NCI-H2107 (cell line): ENCODE measurements around the gene TYK2.
"Not testable (repeated sequence)": the region's sequence is repeated elsewhere in the genome, so short reads cannot be mapped to it uniquely, and the experiment has no call there.

Source experiments
- DNase-seq: peaks from one replicate; lab custom pipeline; 2025; lab: John Stamatoyannopoulos, UW

Gene TYK2

GRCh38 chr19:10372690-10373089 lies 7.7 kb downstream of the TYK2 start:
- DNase-seq = no peak

- DNase-seq = no peak
Observed at GRCh38 chr19:10368101-10368803, 12.1 kb downstream of the TYK2 start.

GRCh38 chr19:10366950-10367512 lies 13.3 kb downstream of the TYK2 start:
- not testable (repeated sequence) for DNase-seq

- DNase-seq = no peak
Observed at GRCh38 chr19:10365518-10365917, 14.9 kb downstream of the TYK2 start.

- no peak for DNase-seq
Observed at GRCh38 chr19:10364644-10365043, 15.7 kb downstream of the TYK2 start.

GRCh38 chr19:10363789-10364281 lies 16.5 kb downstream of the TYK2 start:
- no peak for DNase-seq

GRCh38 chr19:10362259-10362658 lies 18.1 kb downstream of the TYK2 start:
- DNase-seq = no peak

- DNase-seq = no peak
Observed at GRCh38 chr19:10361569-10362011, 18.8 kb downstream of the TYK2 start.

- DNase-seq = no peak
Observed at GRCh38 chr19:10356431-10356830, 23.9 kb downstream of the TYK2 start.

- DNase-seq = no peak
Observed at GRCh38 chr19:10353793-10354391, 26.5 kb downstream of the TYK2 start.

GRCh38 chr19:10352764-10353671 lies 27.4 kb downstream of the TYK2 start:
- no peak for DNase-seq

GRCh38 chr19:10346509-10346908 lies 33.9 kb downstream of the TYK2 start:
- DNase-seq = no peak

- DNase-seq = no peak
Observed at GRCh38 chr19:10344780-10345179, 35.6 kb downstream of the TYK2 start.

- DNase-seq = no peak
Observed at GRCh38 chr19:10343495-10343894, 36.9 kb downstream of the TYK2 start.

- DNase-seq = no peak
Observed at GRCh38 chr19:10339977-10340376, 40.4 kb downstream of the TYK2 start.

GRCh38 chr19:10339380-10339960 lies 40.9 kb downstream of the TYK2 start, which contains the start of gene ICAM3:
Gene ICAM3, minus strand, starts transcription at chr19:10339624. Its CDS starts 10 bp downstream, at chr19:10339614.
- DNase-seq = no peak

GRCh38 chr19:10338940-10339339 lies 41.4 kb downstream of the TYK2 start:
- DNase-seq = no peak

GRCh38 chr19:10336725-10337124 lies 43.6 kb downstream of the TYK2 start:
- DNase-seq = not testable (repeated sequence)

GRCh38 chr19:10335352-10335985 lies 44.9 kb downstream of the TYK2 start:
- no peak for DNase-seq

- no peak for DNase-seq
Observed at GRCh38 chr19:10334588-10335351, 45.6 kb downstream of the TYK2 start.
